IPS-NIHi11 (cell line): ENCODE data around the gene KCNQ4.

ENCODE experiments used
- DNase-seq: peaks from one replicate; pipeline ENCODE4 v3.0.0; 2012; ENCODE audit warnings: mixed read lengths, low spot score

KCNQ4 gene

DNA sequence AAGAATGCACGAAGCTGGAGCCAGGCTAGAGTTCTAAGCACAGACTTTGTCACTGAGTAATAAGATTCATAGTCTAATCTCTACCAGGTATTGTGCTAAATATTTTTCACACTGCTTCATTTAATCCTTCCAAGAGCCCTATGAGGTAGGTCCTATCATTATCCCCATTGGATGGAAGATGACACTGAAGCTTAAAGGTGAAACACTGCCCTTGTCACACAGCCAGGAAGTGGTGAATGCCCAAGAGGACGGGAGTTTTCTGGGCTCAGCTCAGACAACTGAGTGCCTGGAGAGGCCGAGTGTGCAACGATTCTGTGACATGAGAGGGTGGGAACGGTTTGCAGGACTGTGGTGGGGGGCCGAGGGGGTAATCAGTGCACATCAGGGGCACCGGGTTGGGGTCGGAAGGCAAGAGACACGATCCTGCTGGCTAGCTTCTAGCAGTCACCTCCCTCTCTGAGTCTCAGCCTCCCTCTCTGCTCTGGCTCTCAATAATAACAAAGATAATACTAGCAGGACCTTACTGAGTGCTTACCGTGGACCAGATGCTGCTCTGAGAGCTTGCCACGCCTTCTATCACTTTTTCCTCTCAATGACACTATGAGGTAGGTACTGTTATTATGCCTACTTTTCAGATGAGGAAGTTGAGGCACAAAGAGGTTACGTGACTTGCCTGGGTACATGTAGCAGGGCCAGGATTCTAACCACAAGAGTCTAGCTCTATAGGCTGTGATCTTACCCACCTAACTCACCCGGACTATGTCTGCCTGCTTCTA lies 12.4 kb downstream of the KCNQ4 start:
- no peak for DNase-seq

DNA sequence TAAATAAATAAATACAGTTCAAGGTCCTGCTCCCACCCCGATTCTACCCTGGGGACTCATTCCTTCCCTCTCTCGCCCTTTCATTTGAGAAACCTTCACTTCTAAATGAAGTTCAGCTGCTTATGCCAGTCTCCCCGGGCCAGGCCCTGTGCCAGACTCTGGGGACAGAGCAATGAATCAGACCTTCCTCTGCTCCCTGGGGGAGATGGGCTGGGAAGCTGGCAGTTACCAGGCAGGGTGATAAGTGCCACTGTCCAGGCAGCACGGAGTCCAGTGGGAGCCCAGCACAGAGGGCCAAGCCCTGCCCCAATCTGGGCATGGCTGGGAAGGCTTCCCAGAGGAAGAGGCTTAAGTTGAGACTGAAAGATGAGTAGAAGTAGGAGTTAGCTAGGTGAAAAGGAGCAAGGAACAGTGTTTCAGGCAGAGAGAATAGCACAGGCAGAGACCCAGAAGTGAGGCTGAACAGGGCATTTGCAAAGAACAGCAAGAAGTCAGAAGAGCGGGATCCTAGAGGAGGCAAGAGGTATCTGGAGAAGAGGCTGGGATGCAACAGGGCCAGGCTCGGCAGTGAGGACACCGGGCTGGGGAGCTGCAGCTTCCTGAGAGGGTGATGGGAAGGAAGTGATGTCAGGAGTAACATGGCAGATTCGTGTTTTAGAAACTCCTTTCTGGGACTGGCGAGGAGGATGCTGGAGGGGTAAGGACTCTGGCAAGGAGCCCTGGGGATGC lies 13.5 kb downstream of the KCNQ4 start:
- DNase-seq = no peak

DNA sequence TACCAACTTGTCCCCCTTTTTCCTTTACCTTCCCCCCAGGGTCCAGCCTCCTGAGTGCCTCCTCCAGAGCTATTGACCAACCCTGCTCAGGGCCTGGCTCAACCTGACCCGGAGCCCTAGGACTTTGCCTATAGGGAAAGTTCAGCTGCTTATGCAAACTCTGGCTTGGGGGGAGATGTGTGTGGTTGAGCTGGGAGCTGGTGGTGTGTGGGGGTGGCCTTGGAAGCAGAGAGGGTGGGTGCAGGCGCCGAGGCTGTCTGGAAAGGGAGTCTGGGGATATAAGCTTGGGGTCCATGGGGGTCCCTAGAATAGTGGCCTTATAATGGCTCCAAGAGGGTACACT lies 14.1 kb downstream of the KCNQ4 start:
- DNase-seq = no peak

- DNase-seq = no peak
Measured at GRCh38 chr1:40798366-40799281, 15.0 kb downstream of the KCNQ4 start.

- DNase-seq = no peak
Measured at GRCh38 chr1:40799351-40799867, 15.8 kb downstream of the KCNQ4 start.

DNA sequence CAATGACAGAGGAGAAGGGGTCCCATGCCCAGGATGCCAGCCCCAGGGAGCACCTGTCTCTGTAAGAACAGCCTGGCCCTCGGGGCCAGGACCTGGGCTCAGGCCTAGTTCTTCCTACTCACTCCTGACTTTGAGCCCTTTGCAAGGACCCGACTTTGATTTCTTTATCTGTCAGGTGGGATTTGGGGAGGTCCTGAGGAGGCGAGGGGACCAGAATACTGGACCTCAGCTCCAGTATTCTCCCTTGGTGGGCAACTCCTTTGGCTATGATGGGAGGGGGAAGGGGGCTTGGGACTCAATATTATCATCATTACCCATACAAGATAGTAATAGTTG lies 18.1 kb downstream of the KCNQ4 start:
- DNase-seq = no peak

DNA sequence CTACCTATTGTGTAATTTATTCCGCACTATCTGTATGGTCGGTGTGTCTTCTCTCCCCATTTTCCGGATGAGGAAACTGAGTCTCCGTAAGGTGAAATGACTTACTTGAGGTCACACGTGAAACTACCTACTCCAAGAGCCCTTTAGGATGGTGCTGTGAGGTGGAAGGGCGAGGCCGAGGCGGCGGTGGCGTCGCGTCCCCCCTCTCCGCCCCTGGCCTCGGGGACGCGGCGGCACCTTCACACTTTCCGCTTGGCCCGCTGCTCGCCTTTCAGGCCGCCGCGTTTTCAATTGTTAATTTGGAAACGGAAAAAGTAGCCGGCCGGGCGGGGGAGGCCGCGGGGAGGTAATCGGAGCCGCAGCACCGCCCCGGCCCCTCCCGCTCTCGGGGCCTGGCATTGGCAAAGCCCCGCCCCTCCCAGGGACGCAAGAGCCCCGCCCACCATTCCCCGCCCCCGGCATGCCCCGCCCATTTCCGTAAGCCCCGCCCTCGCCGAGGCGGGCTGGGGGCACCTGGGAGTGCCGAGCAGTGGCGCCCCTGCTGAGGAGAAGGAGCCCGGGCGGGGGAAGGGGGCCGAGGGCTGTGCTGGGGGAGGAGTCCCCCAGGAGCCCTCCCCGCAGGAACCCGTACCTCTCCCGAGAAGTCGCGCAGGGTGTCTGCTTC lies 18.6 kb downstream of the KCNQ4 start:
- peak; percentile 98 for DNase-seq

DNA sequence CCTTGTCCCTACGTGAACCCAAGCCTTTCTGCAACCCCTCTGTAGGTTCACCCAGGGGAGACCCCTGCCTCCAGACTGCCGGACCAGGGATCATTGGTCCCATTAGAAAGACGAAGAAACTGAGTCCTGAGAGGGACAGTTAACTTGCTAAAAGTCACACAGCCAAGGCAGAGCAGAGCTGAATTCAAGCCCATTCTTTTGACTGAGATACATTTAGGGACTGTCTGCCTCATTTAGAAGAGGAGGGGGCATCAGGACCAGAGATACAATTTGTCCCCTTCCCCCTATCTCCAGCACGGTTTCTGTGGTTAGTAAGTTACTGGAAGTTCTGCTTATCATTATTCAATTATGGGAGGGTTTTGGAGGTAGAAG lies 19.1 kb downstream of the KCNQ4 start:
- no peak for DNase-seq

DNA sequence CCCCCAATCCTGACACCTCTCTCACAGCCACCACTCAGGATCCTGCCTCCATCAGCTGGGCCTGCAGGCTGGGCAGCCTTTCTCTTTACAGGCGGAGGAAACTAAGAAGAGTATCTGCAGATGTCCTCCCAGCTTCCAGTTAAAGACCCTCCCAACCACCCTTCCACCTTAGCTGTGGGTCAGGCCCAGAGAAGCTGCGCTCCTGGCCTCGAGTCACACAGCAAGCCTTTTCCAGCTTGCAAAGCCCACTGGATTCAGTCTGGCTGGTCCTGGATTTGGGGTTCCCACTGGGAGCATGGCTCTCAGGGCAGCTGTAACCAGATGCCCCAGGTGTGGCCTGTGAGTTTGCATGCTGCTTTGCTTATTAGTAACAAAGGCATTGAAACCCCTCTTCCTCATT lies 19.9 kb downstream of the KCNQ4 start:
- no peak for DNase-seq

GRCh38 chr1:40803902-40804301 lies 20.3 kb downstream of the KCNQ4 start:
- DNase-seq = no peak

DNA sequence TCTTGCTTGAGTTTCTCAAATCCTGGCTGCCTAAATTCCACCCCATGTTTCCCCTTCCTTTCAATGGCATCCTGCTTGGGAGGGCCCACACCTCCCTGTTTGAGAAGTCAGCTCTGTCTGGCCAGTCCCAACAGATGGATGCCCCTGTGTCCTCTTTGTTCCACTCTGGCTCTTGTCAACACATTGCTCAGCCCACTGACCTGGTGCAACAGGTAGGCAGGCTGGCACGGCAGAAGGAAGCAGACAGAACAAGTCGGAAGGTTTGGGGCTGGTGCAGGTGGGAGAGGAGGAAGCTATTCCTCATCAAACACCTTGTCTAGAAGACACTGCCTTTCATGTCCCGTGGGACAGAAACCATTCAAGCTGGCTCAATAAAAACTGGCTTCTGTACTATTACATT lies 22.7 kb downstream of the KCNQ4 start:
- no peak for DNase-seq

GRCh38 chr1:40806731-40807695 lies 23.4 kb downstream of the KCNQ4 start:
- DNase-seq = no peak

GRCh38 chr1:40808002-40808401 lies 24.4 kb downstream of the KCNQ4 start:
- no peak for DNase-seq

DNA sequence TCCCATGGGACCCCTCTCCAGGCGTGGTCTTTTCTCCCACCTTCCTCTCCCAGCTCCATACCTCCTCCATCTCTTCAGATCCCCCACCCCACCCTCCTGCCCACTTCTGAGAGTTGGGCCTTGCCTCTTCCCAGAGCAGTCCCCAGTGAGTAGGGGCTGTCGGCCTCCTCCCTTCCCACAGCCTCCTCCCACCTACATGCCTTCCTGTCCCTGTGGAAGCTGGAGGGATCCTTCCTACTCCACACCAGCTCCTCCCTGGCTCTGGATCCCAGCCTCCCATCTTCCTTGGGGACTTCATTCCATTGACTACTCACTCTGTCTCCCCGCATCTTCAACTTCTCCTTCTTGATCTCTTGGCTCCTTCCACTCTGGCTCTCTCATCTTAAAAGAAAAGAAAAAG lies 24.9 kb downstream of the KCNQ4 start:
- DNase-seq = no peak

DNA sequence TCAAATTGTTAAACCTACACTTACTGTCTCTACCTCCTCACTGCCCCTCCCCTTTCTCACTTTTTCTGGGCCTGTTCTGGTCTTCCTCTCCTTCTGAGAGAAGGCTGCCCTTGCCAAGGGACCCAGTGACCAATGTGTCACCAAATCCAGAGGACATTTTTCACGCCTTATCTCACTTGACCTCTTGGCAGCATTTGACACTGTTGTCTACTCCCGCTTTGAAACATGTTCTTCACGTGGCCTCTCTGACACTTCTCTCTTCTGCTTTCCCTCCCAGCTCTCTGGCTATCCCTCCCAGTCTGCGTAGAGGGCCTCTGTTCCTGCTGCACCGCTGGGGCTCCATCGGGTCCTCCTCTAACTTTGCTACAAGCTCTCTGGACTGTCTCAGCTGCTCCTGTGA lies 25.3 kb downstream of the KCNQ4 start:
- no peak for DNase-seq

- no peak for DNase-seq
Measured at GRCh38 chr1:40810927-40811326, 27.3 kb downstream of the KCNQ4 start.

DNA sequence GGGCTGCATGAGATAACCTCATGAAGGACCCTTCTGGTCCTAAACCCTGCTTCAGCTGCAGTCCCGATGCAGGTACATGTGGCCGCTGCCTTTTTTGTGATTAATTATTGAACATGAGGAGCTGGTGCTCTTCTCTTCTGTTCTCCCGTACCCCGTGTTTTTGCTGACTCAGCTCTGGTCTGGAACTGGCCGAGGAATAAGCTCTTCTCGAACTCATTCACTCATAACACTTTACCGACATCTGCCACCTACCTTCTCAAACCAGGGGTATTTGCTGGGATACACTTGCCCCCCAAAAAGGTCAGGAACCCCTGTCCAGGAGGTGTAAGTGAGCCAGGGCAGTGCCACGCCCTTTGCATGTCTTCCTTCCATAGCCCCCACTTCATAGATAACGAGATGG lies 31.8 kb downstream of the KCNQ4 start:
- DNase-seq = no peak

GRCh38 chr1:40817791-40818263 lies 34.2 kb downstream of the KCNQ4 start:
- DNase-seq = no peak

DNA sequence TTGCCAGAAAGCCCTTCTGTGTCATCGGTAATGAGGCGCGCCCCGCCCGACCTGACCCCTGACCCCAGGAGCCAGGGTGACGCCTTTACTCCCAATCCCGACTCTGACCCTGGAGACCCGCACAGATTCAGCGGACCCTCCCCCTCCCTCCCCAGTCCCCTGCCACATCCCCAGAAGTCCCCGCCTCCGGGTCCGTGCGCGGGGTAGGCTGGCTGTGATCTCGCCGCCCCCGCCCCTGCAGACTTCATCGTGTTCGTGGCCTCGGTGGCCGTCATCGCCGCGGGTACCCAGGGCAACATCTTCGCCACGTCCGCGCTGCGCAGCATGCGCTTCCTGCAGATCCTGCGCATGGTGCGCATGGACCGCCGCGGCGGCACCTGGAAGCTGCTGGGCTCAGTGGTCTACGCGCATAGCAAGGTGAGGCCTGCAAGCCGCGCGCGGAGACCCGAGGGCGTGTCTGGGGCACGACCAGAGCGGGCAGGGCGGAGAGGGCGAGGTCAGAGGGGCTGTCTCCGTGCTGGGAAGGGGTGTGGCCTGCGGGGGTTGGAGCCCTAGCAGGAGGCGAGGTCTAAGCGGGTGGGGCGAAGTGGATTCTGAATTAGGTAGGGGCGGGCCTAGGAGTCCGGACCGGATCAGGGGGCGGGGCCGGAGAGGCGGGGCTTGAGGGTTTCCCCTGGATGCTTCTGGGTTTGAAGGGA lies 34.8 kb downstream of the KCNQ4 start:
- DNase-seq = peak; percentile 93

GRCh38 chr1:40819101-40819500 lies 35.5 kb downstream of the KCNQ4 start:
- DNase-seq = no peak
